ENCODE measurements around the gene GIGYF2. TPM values are rescaled to one million over a fixed set of nuclear protein-coding genes. Genes with fewer than 3 reads are reported as not detected.
"Not testable (repeated sequence)": the region's sequence is repeated elsewhere in the genome, so short reads cannot be mapped to it uniquely, and the experiment has no call there.

The GIGYF2 gene
- total RNA-seq, 2 experiments from 2014 or later: 57.2 to 63.8 TPM

GRCh38 chr2:232846055-232846454 lies 148.9 kb downstream of the GIGYF2 start:
- H3K27me3 Mint-ChIP-seq: no peaks in the 10 kb centered on the region
- CTCF ChIA-PET: no interaction called here

GRCh38 chr2:232850039-232850438 lies 152.9 kb downstream of the GIGYF2 start:
- no peak for ATAC-seq
- DNase-seq: no peak
- peaks cover 4% of the 10 kb centered on the region for H3K4me1 Mint-ChIP-seq
- CTCF ChIA-PET: interaction anchor here (1.0 to 1.8 kb wide), 2 partner anchors 17 to 204 kb away, joined by 3 to 5 read pairs; no protein-coding TSS in a partner anchor
- H3K27ac Mint-ChIP-seq: no peak overlapping the region
- no peaks in the 10 kb centered on the region for H3K9me3 Mint-ChIP-seq (ENCODE audit: low read depth)
- H3K4me3 Mint-ChIP-seq: no peak overlapping the region
- H3K27me3 Mint-ChIP-seq: no peaks in the 10 kb centered on the region
- H3K36me3 Mint-ChIP-seq: peaks cover 24% of the 10 kb centered on the region

More at GRCh38 chr2:232846055-232846454, 148.9 kb downstream of the GIGYF2 start:
- Mint-ChIP-seq H3K4me1 (peaks cover 9% of the 10 kb centered on the region), H3K36me3 (peaks cover 29% of the 10 kb centered on the region), H3K27ac (no peak overlapping the region), H3K4me3 (no peak overlapping the region), H3K9me3 (ENCODE audit: low read depth) (no peaks in the 10 kb centered on the region)
- ATAC-seq (no peak), DNase-seq (no peak)

DNA sequence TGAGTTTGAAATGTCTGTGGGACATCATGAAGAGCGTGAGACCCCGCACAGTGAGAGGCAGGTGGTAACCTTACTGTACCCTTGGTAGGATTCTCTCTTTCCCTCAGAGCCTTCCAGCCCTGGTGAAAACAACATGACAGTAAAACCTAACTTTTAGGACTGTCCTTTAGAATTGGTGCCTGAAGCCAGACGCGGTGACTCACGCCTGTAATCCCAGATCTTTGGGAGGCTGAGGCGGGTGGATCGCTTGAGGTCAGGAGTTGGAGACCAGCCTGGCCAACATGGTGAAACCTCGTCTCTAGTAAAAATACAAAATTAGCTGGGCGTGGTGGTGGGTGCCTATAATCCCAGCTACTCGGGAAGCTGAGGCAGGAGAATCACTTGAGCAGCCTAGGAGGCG lies 154.9 kb downstream of the GIGYF2 start:
- CTCF ChIA-PET: interaction anchor here (1.1 to 4.0 kb wide), 3 partner anchors 8 to 398 kb away, joined by 3 to 21 read pairs (median 4); partner anchors contain the start of gene ATG16L1
- DNase-seq; H3K4me1 Mint-ChIP-seq; H3K9me3 Mint-ChIP-seq (ENCODE audit: low read depth); H3K27ac Mint-ChIP-seq; H3K27me3 Mint-ChIP-seq; H3K4me3 Mint-ChIP-seq; ATAC-seq: not testable (repeated sequence)
- peaks cover 25% of the 10 kb centered on the region for H3K36me3 Mint-ChIP-seq

GRCh38 chr2:232852676-232853075 lies 155.5 kb downstream of the GIGYF2 start:
- no peak for DNase-seq
- H3K4me3 Mint-ChIP-seq: no peak overlapping the region
- peaks cover 27% of the 10 kb centered on the region for H3K36me3 Mint-ChIP-seq
- ATAC-seq: no peak
- no peak overlapping the region for H3K27ac Mint-ChIP-seq
- no peaks in the 10 kb centered on the region for H3K9me3 Mint-ChIP-seq (ENCODE audit: low read depth)
- peaks cover 2% of the 10 kb centered on the region for H3K4me1 Mint-ChIP-seq
- H3K27me3 Mint-ChIP-seq: no peaks in the 10 kb centered on the region
- CTCF ChIA-PET: interaction anchor here (0.8 to 4.0 kb wide), 10 partner anchors 8 to 398 kb away, joined by 3 to 21 read pairs (median 4); partner anchors contain the start of genes ATG16L1 and INPP5D

DNA sequence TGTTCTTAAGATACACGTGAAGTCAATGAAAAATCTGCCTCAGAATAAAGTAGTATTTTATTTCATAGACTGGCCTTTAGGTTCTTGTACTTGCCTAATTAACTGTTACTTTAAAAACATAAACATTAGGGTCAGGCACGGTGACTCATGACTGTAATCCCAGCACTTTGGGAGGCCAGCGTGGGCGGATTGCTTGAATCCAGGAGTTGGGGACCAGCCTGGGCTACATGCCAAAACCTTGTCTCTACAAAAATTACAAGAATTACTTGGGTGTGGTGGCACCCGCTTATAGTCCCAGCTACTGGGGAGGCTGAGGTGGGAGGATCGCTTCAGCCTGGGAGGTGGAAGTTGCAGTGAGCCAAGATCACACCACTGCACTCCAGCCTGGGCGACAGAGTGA lies 157.0 kb downstream of the GIGYF2 start:
- Mint-ChIP-seq H3K4me1 (peaks cover 2% of the 10 kb centered on the region), H3K9me3 (ENCODE audit: low read depth) (no peaks in the 10 kb centered on the region), H3K36me3 (peaks cover 25% of the 10 kb centered on the region), H3K27me3 (no peaks in the 10 kb centered on the region), H3K4me3 (no peak overlapping the region), H3K27ac (no peak overlapping the region)
- DNase-seq (no peak), ATAC-seq (no peak)
- CTCF ChIA-PET: interaction anchor here (0.9 to 4.0 kb wide), 6 partner anchors 118 to 409 kb away, joined by 3 to 21 read pairs (median 3); partner anchors contain the start of gene ATG16L1

DNA sequence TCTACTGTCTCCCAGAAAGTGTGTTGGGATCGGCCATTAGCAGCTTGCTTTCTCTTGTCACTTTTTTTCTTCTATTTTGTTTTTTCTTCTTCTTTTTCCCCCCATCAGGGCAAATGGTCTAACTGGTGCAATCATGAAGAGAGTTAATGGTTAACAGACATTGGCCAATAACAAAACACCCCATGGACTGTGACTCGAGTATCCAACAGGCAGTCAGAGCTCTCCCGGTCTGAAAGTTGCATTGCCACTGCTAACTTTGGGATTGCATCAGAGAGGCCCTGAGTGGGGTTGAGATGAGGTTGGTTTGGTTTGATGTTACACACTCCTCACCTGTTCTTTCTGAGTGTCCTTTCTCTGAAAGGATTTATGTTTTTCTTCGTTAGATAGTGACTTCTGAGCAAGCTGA lies 160.0 kb downstream of the GIGYF2 start:
- peaks cover 18% of the 10 kb centered on the region for H3K36me3 Mint-ChIP-seq

DNA sequence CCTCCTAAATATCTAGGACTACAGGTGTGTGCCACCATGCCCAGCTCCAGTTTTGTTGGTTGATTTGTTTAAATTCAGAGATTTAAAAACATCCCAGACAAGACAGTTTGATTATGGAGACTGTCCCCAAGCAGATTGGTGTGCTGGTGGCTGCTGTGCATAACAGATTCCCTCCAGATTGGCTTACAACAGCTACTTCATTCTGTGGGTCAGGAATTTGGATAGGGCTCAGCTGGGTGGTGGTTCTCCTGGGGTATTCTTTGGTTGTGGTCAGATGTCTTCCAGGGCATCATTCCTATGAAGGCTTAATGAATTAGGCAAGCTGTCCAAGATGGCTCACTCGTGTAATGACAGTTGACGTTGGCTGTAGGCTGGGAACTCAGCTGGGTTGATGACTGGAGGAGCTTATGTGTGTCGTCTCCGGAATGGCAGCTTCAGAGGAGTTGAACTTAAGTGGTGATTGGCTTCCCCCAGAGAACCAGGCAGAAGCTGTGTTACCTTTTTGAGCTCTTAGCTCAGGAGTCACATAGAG lies 162.3 kb downstream of the GIGYF2 start:
- ATAC-seq (no peak), DNase-seq (no peak)
- Mint-ChIP-seq H3K4me1 (no peaks in the 10 kb centered on the region), H3K27me3 (no peaks in the 10 kb centered on the region), H3K9me3 (ENCODE audit: low read depth) (no peaks in the 10 kb centered on the region), H3K36me3 (peaks cover 15% of the 10 kb centered on the region), H3K4me3 (no peak overlapping the region), H3K27ac (no peak overlapping the region)
- CTCF ChIA-PET: interaction anchor here (0.6 kb wide), 1 partner anchor 8 kb away, joined by 3 read pairs; no protein-coding TSS in a partner anchor

More for the DNA sequence above, 160.0 kb downstream of the GIGYF2 start:
- no peak overlapping the region for H3K4me3 Mint-ChIP-seq
- no peaks in the 10 kb centered on the region for H3K27me3 Mint-ChIP-seq
- CTCF ChIA-PET: interaction anchor here (0.7 kb wide), 1 partner anchor 197 kb away, joined by 3 read pairs; no protein-coding TSS in a partner anchor
- H3K27ac Mint-ChIP-seq: no peak overlapping the region
- no peak for DNase-seq
- H3K4me1 Mint-ChIP-seq: peaks cover 2% of the 10 kb centered on the region
- no peak for ATAC-seq
- no peaks in the 10 kb centered on the region for H3K9me3 Mint-ChIP-seq (ENCODE audit: low read depth)

- peaks cover 15% of the 10 kb centered on the region for H3K36me3 Mint-ChIP-seq
- H3K4me1 Mint-ChIP-seq: no peaks in the 10 kb centered on the region
- H3K27ac Mint-ChIP-seq: no peak overlapping the region
- CTCF ChIA-PET: interaction anchor here (0.6 kb wide), 1 partner anchor 119 kb away, joined by 3 read pairs; no protein-coding TSS in a partner anchor
- no peaks in the 10 kb centered on the region for H3K27me3 Mint-ChIP-seq
- H3K9me3 Mint-ChIP-seq (ENCODE audit: low read depth): no peaks in the 10 kb centered on the region
- ATAC-seq (no peak), DNase-seq (no peak)
- no peak overlapping the region for H3K4me3 Mint-ChIP-seq
Observed at GRCh38 chr2:232860593-232861241, 163.6 kb downstream of the GIGYF2 start.

DNA sequence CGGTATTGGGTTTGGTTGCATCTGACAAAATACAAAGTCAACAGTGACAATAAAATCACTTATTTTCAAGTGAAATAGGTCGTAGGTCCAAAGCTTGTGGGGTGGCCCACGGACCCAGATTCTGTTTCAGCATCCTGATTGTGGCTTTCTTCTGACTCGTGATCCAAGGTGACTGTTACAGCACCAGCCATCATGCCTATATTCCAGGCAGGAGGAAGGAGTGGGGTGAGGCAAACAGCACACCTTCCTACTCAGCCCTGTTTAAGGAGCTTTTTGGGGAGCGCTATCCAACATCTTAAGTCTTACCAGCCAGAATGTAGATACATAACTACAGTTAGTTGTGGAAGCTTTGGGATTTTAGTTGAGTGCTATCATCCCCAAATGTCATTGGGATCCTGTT lies 164.2 kb downstream of the GIGYF2 start:
- CTCF ChIA-PET: no interaction called here

GRCh38 chr2:232863996-232864395 lies 166.9 kb downstream of the GIGYF2 start:
- DNase-seq: peak; percentile 35
- CTCF ChIA-PET: no interaction called here
- no peaks in the 10 kb centered on the region for H3K4me1 Mint-ChIP-seq
- H3K9me3 Mint-ChIP-seq (ENCODE audit: low read depth): no peaks in the 10 kb centered on the region
- no peak for ATAC-seq
- H3K36me3 Mint-ChIP-seq: no peaks in the 10 kb centered on the region
- H3K27ac Mint-ChIP-seq: no peak overlapping the region
- H3K4me3 Mint-ChIP-seq: no peak overlapping the region
- H3K27me3 Mint-ChIP-seq: no peaks in the 10 kb centered on the region

More for the DNA sequence above, 164.2 kb downstream of the GIGYF2 start:
- no peak for ATAC-seq
- Mint-ChIP-seq H3K4me3 (no peak overlapping the region), H3K36me3 (peaks cover 14% of the 10 kb centered on the region), H3K4me1 (no peaks in the 10 kb centered on the region), H3K27ac (no peak overlapping the region), H3K9me3 (ENCODE audit: low read depth) (no peaks in the 10 kb centered on the region), H3K27me3 (no peaks in the 10 kb centered on the region)
- DNase-seq: no peak

GRCh38 chr2:232865165-232865564 lies 168.0 kb downstream of the GIGYF2 start:
- DNase-seq: no peak
- no peaks in the 10 kb centered on the region for H3K9me3 Mint-ChIP-seq (ENCODE audit: low read depth)
- no peak for ATAC-seq
- H3K36me3 Mint-ChIP-seq: no peaks in the 10 kb centered on the region
- H3K4me1 Mint-ChIP-seq: no peaks in the 10 kb centered on the region
- H3K27ac Mint-ChIP-seq: no peak overlapping the region
- no peak overlapping the region for H3K4me3 Mint-ChIP-seq
- CTCF ChIA-PET: no interaction called here
- no peaks in the 10 kb centered on the region for H3K27me3 Mint-ChIP-seq

- Mint-ChIP-seq H3K4me3 (no peak overlapping the region), H3K27ac (no peak overlapping the region), H3K9me3 (ENCODE audit: low read depth) (no peaks in the 10 kb centered on the region), H3K27me3 (no peaks in the 10 kb centered on the region), H3K36me3 (no peaks in the 10 kb centered on the region), H3K4me1 (no peaks in the 10 kb centered on the region)
- DNase-seq: no peak
- ATAC-seq: no peak
- CTCF ChIA-PET: no interaction called here
Observed at GRCh38 chr2:232866104-232866503, 169.0 kb downstream of the GIGYF2 start.

DNA sequence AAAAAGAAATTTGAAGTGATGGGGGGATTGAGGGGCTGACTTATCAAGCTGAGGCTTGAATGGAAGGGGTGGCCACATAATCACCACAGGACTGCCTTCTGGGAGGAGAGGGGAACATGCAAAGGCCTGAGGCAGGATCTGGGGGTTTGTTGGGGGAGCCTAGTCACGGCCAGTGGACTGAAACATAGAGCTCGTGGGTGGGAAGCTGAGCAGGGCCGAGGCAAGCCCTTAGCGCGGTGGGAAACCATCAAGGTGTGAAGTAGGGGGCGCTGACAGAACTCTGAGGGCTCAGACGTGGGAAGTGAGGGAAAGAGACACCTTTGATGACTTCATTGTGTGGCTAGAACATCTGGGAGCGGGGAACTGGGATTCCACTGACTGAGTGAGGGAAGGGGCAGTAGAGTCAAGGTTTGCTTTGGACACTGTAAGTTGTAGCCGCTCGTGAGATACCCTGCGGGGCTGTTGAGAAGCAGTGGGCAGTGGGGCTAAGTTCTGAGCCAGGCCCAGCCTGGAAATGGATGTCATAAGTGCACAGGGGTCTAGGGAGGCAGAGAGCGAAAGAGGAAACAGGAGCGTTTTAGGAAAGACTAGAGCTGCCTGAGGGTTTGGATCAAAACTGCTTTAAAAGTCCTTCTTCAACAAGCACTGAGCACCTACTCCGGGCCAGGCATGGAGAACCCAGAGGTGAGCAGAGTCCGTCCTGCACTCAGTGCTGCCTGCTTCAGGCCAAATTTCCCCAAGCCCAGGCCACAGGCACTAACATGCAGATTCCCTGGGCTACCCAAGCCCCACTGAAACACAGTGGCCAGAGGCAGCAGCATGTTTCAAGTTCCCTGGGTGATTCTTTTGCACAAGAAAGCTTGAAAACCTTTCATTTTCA lies 172.2 kb downstream of the GIGYF2 start:
- H3K27me3 Mint-ChIP-seq: no peaks in the 10 kb centered on the region
- H3K27ac Mint-ChIP-seq: no peak overlapping the region
- ATAC-seq: no peak
- H3K9me3 Mint-ChIP-seq (ENCODE audit: low read depth): no peaks in the 10 kb centered on the region
- CTCF ChIA-PET: interaction anchor here (1.0 kb wide), 2 partner anchors 28 to 185 kb away, joined by 3 read pairs; no protein-coding TSS in a partner anchor
- H3K4me1 Mint-ChIP-seq: no peaks in the 10 kb centered on the region
- no peaks in the 10 kb centered on the region for H3K36me3 Mint-ChIP-seq
- no peak overlapping the region for H3K4me3 Mint-ChIP-seq
- peak; percentile 31 for DNase-seq

Measured in activated CD8-positive, alpha-beta memory T cell treated with anti-CD3 and anti-CD28 coated beads, Interleukin-2, amount 10 ng/mL, durations not matched to agents 7 days and 5 days (primary cell).